Measurements from ENCODE around the gene MCM8.

MCM8 gene

GRCh38 chr20:5949943-5950270 lies 545 bp upstream of the MCM8 start:
- DNase-seq: no peak

GRCh38 chr20:5967469-5967868 lies 17.0 kb downstream of the MCM8 start:
- DNase-seq: no peak

- DNase-seq: no peak
Measured at GRCh38 chr20:5968462-5968861, 18.0 kb downstream of the MCM8 start.

GRCh38 chr20:5969348-5969935 lies 19.0 kb downstream of the MCM8 start:
- DNase-seq: no peak

- DNase-seq: no peak
Measured at GRCh38 chr20:5969940-5970339, 19.5 kb downstream of the MCM8 start.

- DNase-seq: no peak
Measured at GRCh38 chr20:5970381-5970780, 19.9 kb downstream of the MCM8 start.

GRCh38 chr20:5971203-5971602 lies 20.8 kb downstream of the MCM8 start:
- no peak for DNase-seq

- no peak for DNase-seq
Measured at GRCh38 chr20:5973172-5973571, 22.7 kb downstream of the MCM8 start.

- no peak for DNase-seq
Measured at GRCh38 chr20:5973971-5974370, 23.5 kb downstream of the MCM8 start.

GRCh38 chr20:5974531-5974930 lies 24.1 kb downstream of the MCM8 start:
- DNase-seq: no peak

- DNase-seq: no peak
Measured at GRCh38 chr20:5975778-5976177, 25.3 kb downstream of the MCM8 start.

- DNase-seq: no peak
Measured at GRCh38 chr20:5977223-5977622, 26.8 kb downstream of the MCM8 start.

GRCh38 chr20:5977975-5978374 lies 27.5 kb downstream of the MCM8 start:
- DNase-seq: no peak

GRCh38 chr20:5979801-5980200 lies 29.3 kb downstream of the MCM8 start:
- no peak for DNase-seq

GRCh38 chr20:5980720-5981538 lies 30.5 kb downstream of the MCM8 start:
- no peak for DNase-seq

- no peak for DNase-seq
Measured at GRCh38 chr20:5987383-5987782, 36.9 kb downstream of the MCM8 start.

GRCh38 chr20:5989539-5989938 lies 39.1 kb downstream of the MCM8 start:
- no peak for DNase-seq

- DNase-seq: no peak
Measured at GRCh38 chr20:5990946-5991345, 40.5 kb downstream of the MCM8 start.

- DNase-seq: no peak
Measured at GRCh38 chr20:5991623-5992441, 41.4 kb downstream of the MCM8 start.

- peak; percentile 51 for DNase-seq
Measured at GRCh38 chr20:5996765-5997164, 46.3 kb downstream of the MCM8 start.

GRCh38 chr20:5999783-6000182 lies 49.3 kb downstream of the MCM8 start:
- no peak for DNase-seq

GRCh38 chr20:6000871-6001270 lies 50.4 kb downstream of the MCM8 start:
- no peak for DNase-seq

- DNase-seq: no peak
Measured at GRCh38 chr20:6006603-6006949, 56.1 kb downstream of the MCM8 start.

GRCh38 chr20:6007094-6007528 lies 56.7 kb downstream of the MCM8 start:
- DNase-seq: no peak
